ELR (cell line): Measurements from ENCODE around the gene ACOX3.

ENCODE experiments used
- DNase-seq: peaks from one replicate; pipeline ENCODE4 v3.0.0-alpha.2; 2015; ENCODE audit warnings: low read depth

The ACOX3 gene

DNA sequence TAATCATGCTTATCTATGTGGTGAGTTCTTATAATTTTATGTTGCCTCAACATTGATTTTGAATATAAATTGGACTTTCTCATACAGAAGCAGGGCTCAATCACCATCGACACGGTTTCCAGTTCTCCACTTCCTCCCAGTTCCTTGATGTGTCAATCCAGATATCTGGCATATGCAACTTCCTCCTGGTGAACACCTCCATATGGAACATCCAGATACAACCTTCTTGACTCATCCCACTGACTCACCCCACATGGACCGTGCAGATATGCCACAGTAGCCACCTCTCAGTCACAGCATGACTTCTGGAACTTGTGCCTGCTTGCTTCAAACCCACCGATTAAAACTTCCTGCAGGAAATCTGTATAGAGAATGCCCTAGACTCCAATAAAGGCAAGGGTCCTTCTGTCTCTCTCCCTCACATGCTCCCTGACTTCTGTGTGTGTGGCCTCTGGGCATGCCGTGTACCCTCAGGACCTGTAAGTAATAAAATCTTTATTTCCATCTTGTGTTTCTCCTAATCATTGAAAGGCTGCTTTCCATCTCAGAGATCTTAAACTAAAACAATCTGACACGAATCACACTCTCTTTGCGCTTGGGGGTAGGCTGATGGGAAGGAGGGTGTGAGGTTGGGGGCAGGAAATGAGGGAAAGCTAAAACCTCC is 104.0 kb downstream of the ACOX3 start:
- peak; percentile 85 for DNase-seq

DNA sequence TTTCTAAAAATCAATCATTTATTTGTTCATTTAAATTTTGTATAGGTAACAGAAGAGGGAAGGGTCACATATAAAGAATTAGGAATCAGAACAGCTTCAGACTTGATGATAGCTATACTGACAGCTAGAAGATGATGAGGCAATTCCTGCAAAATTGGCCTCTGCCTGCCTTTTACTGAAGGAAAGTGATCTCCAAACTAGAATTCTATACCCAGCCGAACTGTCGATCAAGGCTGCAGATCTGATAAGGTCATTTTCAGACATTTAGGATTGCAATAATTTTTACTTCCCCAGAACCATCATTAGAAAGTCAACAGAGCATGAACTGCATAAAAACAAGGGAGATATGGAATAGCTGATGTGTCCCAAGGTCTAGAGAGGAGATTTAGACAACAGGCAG is 104.7 kb downstream of the ACOX3 start:
- DNase-seq = no peak

DNA sequence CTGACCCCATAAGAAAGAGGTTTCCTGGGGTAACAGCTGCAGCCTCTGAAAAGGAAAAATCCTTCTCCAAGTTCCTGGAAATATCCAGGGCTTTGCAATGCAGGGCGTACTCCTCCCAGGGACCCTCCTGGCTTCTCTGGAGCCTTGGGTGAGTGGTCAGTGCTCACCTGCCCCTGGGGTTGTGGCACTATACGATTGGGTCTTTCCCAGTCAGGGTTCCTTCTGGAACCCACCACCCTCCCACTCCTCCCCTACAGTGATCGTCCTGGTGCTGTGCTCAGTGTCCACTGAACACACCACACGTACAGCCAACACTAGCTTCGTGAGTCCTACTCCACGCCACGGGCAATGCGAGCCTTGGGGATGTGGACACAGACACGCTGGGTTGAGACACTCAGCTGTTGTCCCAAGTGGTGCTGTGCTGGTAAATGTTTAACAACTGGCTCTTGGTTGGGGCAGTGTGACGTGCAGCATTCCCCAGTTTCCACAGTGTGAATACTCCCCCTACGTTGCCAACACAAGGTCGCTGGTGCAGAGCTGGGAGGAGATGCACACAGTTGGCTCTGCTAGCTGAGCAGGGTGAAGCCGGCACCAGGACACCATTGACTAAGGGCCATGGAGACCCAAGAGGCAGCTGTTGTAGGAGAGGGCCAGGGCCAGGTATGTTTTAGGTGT is 105.6 kb downstream of the ACOX3 start:
- no peak for DNase-seq

DNA sequence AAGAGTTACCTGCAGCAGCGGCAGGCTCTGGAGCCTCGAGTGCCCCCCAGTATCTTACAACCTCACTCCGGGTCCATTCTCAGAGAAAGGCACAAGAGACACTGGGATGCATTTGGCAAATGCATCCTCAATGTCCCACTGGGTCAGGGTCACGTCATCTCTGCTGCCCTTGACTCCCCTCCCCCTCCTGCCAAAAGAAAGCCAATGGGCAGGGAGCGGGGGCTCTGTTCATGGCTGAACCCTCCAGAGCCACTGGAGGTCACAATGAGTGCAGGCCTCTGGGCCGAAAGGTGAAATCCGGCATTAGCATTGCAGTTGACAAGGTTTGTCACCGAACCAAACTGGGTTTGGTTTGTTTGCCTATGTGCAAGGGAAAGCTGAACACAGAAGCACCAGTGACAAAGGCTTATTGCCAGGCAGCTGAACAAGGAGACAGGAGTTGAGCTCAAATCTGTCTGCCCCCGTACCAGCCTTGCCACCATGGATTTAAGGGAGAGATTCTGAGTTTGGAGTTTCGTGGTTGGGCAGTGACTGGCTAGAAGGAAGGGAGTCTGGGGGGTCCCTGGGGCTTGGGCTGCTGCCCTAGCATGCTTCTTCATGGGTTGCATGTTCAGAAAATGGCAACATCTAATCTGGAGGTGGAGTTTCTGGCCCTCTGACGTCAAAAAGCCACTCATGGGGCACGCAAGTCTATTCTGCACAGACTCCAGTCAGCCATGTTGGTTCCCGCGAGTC is 106.6 kb downstream of the ACOX3 start:
- DNase-seq = no peak

DNA sequence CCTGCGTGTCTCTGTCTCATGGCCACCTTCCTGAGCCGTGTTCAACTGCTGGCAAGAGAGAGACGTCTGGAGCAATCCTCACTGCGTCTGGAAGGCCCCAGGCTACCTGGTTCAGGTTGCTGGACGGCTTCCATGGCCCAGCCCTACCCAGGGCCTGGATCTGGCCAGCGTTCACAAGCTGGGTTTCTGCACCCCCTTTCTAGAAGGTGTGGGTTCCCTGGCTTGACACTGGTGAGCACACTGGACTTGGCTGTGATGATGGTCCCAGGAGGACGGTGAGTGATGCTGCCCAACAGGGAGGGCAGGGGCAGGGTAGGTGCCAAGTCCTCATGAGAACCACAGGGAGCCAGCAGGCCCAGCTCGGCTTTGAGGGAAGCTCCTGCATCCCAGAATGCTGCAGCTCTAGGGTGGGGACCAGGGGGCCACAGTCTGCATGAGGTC is 107.6 kb downstream of the ACOX3 start:
- DNase-seq = no peak

DNA sequence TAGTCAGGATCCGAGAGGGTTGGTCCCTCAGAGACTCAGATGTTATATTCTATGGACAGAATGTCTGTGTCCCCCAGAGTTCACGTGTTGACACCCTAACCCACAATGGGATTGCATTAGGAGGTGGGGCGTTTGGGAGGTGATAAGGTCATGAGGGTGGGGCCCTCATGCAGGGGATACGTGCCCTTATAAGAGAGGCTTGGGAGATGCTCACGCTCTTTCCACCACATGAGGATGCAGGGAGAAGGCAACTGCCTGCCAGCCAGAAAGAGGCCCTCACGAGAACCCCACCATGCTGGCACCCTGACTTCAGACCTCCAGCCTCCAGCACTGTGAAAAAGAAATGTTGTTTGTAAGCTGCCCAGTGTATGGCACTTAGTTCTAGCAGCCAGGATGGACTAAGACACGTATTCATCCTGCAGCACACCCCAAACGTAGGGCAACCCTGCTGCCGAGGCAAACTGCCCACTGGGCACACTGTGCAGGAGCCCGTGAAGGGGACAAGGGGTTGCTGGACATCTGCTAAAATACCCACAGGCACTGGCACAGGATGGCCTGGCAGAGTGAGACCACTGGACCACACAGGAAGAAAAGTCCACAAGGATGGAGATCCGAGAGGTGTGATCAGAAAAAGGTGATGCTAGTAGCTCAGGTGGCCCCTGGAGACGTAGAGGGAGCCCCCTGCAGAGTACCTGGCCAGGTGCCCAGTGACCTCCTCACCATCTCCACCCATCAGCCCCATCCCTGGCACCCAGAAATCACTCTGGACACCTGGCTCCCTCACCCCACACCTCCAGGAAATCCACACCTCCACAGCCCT is 108.3 kb downstream of the ACOX3 start:
- DNase-seq = no peak

DNA sequence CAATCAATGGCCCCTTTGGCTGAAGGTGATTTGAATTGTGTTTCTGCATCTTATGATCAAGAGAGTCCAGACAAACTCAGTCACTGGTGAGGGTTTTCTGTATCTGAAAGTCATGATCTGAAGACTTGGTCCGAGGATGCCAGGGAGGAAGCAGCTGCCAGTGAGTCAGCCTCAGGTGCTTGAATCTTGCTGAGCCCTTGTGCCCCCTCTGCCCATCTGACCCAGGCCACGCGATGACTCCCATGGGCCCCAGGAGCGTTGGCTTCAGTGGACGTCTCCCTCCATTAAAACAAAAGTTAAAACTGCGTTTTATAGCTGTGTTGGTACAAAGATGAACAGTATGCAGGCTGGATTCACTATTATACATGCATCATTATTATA is 109.0 kb downstream of the ACOX3 start:
- no peak for DNase-seq

DNA sequence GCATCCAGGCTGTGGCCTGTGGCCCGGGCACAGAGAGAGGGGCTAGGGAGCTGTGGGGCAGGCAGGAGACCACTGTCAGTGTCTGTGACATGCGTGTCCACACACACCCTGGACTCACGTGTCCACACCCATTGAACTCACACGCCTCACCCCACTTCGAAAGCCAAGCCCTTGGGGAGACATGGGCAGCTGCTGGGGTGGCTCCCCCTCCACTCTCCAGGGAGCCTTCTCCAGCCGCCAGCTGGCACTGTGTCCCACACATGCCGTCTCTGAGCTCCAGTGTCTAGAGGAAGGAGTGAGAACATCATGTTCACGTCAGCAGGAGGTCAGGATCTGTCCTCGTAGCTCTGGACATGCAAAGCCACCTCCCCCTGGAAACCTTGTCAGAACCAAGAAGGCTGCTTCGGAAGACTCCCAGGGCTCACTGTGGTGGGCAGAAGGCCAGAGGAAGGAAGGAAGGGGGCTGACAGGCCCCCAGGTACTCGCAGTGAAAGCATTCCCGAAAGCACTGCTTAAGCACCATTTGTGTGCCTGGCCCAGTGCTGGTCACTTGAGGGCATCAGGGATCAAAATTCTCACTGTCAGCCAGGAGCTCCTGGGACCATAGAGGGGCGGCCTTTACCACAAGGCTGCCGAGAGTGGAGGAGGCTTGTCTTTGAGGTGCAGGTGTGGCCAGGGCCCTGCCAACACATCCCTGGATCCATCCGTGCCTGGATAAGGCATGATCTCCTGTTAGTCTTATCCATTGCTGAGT is 109.5 kb downstream of the ACOX3 start:
- DNase-seq = no peak

DNA sequence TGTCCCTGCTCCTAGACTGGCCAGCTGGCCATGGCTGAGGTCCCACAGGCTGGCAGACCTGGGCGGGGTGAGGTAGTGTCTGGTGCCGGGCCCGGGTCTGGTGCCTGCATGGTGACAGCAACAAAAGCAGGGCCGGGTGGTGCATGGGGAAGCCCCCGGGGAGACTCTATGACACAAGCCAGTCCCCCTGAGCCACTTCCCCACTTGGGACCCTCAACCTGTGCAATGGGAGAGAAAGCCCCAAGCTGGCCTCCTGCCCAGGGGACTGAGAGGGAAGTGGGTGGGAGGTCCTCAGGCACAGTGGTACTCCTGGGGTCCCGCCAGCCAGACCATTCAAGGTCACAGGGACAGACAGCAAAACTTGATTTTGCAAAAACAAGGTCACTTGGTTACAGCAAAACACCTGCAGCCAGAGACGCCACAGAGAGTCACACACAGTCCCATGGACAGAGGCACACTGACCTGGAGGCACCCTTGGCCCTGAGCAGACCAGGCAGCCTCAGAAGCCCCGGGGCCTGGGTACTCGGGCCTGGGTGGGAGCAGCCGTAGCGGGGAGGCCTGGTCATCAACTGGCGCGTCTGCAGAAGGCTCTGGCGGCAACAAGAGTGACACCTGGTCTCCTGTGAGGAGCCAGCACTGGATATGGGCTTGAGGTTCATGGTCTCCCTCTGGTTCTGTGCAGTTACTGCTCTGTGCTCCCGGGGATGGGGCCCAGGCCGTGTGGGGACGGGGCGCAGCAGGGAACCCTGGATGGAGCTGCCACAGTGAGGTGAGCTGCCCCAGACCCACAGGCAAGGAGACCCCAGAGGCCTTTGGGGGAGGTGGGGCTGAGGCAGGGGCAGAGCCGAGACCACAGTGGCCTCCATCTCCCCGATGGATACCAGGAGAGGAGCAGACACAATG is 110.4 kb downstream of the ACOX3 start:
- DNase-seq = no peak

DNA sequence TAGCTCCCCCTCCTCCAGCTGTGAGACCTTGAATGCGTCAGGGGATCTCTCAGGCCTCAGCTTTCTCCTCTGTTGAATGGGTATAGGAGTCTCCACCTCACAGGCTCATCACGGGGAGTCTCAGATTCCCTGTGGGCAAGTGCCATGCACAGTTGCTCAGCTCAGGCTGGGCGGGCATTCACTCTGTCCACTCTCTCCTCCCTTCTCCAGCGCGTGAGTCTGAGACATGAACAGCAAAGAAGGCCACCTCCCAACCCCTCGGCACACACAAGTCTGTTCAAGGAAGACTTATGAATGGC is 111.0 kb downstream of the ACOX3 start:
- DNase-seq = no peak

DNA sequence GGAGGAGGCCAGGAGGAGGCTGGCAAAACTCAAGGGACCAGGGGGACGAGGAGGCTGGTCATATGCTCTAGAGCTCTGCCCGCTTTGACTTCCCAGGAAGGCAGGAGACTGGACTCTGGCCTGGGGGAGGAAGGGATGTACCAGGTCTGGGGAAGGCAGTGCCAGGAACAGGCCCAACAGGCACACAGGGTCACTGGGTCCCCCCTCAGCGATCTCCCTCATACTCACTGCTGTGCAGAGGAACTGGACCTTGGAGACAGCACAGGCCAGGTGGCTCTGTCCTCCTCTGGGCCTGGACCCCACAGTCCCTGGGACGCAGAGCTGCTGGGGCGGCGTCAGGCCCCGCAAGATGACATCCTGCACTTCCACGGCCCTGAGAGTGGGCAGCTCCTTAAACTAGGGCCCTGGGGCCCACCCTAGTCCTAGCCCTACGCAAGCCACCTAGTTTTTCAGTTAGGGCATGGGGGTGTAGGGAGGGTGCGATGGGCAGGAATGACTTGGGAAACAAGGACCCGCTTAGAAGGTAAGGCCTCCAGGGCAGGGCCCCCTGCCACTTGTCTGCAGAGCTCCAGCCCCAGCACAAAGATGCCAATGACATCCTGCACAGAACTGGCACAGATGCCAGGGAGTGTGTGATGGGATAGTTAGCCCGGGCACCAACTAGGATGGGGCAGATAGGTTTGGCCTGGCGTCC is 111.5 kb downstream of the ACOX3 start:
- DNase-seq = no peak

DNA sequence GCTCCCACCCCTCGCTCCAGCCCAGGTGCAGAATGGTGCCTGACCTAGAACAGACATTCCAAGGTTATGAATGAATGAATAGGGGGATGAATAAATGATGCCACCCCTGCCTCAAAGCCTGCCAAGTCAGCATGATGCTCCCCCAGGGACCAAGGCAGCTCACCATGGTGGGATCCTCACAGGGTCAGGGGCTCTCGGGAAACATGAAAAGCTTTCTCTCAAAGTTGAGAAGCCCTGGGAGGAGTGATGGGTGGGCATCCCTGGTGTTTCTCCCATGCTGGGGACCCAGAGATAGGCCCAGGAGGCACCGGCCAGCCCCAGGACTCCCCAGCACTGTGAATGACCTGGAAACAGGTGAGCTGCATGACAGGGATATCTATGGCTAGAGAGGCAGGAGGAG is 112.1 kb downstream of the ACOX3 start:
- DNase-seq = no peak

DNA sequence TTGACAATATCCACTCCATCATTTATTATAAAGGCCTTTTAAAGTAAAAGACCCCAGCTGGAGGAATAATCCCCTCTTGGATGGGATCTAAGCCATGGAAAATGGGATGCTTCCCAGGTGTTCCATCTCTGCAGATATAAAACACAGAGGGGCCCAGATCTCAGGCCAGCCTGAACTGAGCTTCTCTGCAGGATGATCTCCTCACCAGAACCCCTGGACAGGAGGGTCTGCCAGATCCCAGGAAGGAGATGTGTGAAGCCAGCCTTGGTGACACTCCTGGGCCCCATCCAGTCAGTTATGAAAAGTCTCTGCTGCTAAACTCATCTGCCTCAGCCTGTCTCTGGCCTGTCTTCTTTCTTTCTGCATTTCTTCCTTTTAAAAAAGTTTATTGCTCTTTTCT is 114.3 kb downstream of the ACOX3 start:
- no peak for DNase-seq

DNA sequence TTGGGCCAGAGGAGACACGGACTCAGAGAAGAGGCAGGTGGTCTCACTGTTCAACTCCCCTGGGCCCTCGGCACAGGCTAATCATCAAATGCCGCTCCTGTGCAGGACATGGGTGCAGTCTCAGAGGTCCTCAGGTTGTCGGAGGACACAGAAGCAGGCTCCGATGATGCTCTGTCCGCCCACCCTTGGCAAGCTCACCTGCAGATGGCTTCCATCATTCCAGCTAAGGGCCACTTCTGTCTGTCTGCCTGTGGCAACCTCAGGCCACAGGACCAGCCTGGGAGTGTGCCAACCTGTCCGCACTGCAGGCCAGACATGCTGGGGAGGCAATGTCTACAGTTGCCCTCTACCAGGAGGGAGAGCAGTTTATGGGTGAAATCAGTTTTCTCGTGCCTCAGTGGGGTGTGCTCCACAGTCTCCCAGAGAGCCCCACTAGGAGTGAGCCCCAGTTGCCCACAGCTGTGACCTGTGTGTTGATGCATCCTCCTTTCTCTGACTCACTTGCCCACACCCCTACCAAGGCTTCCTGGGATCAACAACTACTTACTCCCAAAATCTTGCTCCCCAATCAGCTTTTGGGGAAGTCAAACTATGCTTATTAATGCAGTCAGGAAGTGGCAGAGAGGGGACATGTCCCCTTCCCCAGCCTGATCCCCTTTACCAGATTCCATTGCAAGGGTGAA is 115.1 kb downstream of the ACOX3 start:
- DNase-seq = no peak

DNA sequence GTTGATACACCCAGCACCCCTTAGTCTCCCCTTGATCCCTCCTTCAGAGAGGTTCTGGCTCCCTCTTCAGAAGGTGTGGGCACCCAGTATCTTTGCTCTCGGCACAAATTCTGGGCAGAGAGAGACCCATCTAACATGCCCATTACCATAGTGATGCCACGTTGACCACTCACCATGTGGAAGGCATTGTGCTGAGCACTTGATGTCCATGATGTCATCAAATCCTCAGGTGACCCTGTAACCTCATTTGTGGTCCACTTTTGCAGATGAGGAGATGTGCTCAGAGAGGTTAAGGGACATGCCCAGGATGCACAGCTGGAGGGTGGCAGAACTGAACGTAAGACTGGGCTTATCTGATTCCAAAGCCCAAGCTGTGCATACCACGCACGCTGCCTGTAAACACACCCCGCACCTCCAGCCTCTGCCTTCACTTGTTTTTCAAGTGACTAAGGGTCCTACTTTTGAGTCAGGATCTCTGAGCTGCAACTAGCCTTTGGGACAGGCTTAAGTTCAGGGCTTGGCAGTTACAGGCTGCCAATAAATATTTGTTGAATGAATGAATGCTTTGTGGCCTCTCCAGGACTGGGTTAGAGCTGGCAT is 115.8 kb downstream of the ACOX3 start:
- DNase-seq = no peak

DNA sequence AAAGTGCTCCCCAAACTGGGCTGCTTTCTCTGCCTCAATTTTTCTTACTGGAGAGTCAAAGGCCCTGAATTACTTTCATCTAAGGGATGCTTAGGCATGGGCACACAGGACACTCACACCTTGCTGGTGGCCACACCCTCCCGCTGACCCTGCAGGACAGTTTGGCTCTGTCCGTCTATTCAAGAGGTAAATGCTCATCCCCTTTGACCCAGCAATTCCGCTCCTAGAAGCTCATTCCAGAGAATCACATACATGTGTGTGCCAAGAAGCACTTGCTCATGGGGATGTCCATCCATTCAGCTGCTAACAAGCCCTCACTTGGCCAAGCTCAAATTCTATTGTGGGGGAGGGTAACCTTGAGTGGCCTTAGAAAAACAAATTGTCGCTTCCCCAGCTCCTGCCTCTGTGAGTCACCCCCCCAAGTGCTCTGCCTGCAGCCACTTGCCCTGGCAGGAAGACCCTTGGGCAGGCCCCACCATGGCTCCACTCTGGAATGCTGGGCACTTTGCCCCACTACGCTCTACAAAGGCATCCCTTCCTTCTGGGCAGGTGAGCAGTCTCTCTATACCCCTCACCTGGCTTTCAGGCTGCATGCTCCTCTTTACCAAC is 116.5 kb downstream of the ACOX3 start:
- DNase-seq = no peak

DNA sequence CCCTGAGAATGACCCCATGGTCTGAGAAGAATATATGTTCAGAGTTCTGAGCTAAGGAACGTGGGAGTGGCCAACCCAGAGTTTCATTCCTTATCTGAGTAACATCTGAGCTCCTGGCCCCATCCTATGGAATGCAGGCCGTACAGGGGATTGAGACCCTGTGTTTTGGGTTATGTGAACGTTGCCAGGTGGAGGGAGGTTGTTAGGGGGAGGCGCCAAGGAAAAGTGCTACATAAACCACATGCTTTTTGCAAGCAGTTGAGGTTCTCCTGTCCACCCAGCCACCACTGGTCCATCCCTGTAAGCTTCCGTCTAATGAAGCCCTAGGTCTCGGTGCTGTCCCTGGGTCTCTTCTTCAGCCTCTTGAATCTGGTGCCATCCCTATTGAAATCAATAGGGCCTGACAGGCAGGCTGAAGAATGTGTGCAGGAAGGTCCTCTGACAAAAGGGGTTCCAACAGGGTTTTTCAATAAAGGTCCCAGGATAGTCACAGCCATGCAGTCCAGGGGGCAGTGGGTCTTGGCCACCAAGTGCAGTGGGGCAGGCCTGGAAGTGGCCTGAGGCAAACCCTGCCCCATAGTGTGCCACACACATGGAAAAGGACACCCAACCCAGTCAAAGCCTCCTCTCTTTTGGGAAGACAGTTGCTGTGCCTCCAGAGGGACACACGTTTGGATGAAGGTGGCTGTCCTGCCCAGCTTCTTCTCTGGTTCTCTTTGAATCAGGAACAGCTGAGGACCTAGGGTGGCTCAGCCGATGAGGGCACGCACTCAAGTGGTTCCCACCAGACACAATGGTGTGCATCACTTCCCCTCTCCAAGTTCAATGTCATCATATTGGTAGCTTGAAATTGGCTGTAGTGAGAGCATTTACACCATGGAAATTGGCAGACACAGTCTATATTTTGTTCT is 117.5 kb downstream of the ACOX3 start:
- no peak for DNase-seq

DNA sequence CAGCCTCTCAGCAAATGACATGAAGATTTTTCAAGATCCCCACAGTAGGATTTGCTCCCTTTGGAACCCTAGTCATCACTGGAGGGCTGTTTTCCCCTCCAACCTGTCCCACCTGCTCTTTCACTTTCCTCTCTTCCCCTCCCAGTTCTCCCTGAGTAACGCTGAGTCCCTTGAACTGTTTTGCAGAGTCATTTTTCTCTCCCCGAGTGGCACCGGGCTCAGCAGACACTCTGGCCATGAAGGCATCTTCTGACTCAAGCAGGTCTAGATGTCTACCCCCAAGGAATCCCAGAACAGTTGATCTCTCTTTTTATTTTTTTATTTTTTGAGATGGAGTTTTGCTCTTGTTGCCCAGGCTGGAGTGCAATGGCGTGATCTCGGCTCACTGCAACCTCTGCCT is 118.8 kb downstream of the ACOX3 start:
- no peak for DNase-seq
